ENCODE results near the gene FBXL16.

Gene FBXL16

DNA sequence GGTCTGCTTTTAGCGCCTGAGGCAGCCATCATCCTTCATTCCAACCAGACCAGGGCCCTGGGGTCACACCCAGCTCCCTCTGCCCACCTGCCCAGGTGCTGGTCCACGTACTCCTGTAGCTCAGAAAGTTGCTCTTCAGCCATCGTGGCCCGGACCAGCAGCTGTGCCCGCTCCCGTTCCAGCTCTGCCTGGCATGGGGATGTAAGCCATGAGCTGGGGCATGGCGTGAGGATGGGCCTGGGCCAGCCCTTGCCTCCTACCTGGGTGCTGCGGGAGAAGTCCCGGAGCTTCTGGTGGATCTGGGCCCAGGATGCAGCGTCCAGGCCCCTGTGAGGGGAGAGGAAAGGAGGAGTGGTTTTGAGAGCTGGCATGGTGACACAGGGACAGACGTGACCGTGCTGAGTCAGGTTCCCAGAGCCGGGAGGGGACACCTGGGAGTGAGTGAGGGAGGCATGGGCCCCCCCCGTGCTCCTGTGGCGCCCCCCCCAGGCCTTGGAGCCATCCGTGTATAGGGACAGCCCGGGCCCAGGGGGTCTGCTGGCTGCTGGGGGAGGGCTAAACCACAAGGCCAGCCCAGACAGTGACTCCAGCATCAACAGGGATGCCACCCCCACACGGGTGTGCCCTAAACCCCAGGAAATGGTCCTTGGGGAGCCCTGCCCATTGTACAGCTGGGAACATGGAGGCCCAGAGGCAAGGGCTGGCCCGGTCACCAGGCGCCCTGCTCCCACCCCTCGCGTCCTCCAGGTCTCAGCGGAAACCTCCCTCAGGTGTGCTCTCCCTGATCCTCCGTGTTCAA lies 17.4 kb upstream of the FBXL16 start:
- no peak for DNase-seq

DNA sequence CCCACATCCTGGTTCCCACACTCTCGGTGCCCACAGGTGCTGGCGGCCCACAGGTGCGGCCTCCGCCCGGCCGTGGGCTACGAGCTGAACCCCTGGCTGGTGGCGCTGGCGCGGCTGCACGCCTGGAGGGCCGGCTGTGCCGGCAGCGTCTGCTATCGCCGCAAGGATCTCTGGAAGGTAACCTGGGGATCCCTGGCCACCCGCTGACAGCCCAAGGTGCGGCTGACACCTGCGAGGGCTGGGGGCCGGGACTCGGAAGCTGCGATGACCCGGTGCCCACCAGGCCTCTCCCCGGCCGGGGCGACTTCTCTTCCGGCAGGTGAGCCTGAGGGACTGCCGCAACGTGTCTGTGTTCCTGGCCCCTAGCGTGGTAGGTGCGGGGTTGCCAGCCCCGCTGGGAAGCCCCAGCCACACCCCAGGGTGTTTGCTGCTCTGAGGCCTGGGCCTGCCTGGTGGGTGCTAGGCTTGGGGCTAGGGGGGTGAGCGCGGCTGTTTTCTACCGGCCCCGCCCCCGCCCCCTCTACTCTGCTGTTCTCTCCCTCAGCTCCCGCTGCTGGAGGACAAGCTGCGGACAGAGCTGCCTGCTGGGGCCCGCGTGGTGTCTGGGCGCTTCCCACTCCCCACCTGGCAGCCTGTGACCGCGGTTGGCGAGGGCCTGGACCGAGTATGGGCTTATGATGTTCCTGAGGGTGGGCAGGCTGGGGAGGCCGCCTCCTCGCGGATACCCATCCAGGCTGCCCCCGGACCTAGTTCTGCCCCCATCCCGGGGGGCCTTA lies 16.4 kb upstream of the FBXL16 start:
- DNase-seq = no peak

DNA sequence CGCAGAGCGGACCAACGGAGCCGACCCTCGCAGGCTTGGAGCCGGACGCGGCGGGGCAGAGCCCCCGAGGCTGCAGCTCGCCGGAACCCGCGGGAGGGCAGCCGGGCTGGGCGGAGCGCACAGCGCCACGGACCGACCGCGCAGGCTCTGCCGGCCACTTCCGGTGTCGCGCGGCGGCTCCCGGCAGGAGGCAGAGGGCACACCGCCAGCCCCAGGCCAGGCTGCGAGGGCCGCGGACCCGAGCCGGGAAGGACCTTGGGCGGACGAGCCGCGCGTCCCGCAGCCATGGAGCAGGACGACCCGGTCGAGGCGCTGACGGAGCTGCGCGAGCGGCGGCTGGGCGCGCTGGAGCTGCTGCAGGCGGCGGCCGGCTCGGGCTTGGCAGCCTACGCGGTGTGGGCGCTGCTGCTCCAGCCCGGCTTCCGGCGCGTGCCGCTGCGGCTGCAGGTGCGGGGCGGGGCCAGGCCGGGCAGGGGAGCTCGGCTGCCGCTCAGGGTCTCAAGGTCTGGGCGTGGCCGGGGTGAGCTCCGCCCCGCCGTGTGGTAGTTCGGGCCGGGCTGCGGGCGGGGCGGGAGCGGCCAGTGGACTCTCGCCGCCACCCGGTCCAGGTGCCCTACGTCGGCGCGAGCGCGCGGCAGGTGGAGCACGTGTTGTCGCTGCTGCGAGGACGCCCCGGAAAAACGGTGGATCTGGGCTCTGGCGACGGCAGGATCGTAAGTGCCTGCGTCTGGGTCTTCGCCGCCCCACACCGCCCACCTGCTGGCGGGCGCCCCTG lies 15.6 kb upstream of the FBXL16 start, which contains the start of gene ANTKMT:
ANTKMT (plus strand) TSS at position 157 of the 775 bp plus-strand sequence; CDS start at position 286, 129 bp downstream.
- DNase-seq = peak; percentile 58

DNA sequence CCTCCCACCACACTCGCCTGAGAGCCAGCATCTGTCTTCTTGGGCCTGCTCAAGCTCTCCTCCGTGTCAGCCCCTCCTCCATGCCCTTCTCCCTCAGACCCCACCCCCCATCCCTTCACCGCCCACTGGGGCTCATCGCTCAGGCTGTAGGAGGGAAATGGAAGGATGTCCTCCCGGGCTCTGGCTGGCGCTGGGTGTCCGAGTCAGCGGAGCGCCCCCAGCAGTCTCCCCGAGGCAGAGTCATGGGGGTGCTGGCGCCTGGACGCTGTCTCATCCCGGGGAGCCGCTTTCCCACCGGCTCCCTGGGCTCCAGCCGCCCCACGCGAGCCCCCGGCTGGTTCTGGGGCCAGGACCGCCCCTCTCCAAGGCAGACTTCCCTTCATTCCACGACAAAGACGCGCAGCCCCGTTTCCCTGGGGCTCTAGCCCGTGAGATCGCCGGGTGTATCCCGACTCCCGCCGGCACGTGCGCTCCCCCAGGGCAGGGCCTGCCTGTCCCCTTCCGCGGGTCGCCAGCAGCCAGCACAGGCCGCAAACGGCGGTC lies 14.9 kb upstream of the FBXL16 start:
- DNase-seq = no peak

DNA sequence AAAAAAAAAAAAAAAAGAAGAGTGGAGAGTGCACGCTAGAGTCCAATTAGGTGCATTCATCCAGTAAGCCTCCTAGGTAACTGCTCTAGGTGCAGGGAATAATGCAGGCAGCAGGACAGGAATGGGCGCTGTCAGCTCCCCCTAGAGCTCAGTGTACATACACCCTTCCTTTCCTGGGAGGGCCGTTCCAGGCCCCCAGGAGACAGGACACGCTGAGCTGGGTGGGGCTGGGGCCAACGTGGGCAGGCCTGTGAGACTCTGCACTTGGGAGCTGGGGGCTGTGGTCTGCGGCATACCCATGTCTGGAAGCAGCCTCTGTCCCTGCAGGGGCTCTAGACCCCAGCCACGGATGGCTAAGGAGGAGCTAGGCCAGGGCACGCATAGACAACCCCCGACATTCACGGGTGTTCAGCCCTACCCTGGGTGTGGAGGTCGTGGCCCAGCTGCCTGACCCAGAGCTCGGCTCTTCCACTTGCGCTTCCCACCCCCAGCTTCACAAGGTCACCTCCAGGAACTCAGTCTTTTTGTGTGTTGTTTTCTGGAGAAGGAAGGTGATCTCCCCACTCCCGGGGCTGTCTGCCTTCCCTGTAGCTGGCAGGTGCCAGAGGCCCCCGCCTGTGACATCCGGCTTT lies 14.3 kb upstream of the FBXL16 start:
- DNase-seq = no peak

DNA sequence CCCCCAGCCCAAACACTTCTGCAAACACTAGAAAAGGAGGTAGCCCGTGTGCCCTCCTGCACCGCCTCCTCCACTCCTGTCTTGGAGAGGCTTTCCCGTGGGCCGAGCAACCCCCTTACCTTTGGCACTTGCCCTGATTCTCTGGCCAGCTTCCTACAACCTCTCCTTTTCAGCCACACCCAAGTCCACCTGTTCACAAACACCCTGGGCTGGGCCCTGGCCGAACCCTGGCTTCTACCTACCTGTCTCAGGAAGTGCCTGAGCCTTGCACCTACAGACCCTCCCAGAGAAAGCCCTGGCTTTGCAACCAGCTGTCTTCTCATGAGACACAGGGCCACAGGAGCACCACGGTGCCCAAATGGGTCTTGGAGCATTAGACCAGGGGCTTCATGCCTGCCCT lies 13.3 kb upstream of the FBXL16 start:
- no peak for DNase-seq

DNA sequence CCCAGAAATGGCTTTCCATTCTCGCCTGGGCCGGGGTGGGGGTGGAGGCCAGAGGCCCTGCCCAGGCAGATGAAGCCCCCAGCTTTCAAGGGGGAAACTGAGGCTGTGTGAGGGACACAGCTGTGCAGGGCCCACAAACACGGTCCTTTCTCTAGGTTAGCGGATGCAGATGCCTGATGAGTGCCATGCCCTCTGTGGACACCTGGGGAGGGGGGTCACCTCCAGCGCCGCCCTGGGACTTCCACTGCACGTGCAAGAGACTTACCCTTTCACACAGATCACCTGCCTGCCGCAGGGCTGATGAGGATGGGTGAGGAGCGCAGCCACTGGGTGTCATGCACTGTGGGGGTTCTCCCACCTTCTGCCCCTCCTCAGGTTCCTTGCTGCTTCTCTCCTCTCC lies 12.8 kb upstream of the FBXL16 start:
- DNase-seq = no peak

DNA sequence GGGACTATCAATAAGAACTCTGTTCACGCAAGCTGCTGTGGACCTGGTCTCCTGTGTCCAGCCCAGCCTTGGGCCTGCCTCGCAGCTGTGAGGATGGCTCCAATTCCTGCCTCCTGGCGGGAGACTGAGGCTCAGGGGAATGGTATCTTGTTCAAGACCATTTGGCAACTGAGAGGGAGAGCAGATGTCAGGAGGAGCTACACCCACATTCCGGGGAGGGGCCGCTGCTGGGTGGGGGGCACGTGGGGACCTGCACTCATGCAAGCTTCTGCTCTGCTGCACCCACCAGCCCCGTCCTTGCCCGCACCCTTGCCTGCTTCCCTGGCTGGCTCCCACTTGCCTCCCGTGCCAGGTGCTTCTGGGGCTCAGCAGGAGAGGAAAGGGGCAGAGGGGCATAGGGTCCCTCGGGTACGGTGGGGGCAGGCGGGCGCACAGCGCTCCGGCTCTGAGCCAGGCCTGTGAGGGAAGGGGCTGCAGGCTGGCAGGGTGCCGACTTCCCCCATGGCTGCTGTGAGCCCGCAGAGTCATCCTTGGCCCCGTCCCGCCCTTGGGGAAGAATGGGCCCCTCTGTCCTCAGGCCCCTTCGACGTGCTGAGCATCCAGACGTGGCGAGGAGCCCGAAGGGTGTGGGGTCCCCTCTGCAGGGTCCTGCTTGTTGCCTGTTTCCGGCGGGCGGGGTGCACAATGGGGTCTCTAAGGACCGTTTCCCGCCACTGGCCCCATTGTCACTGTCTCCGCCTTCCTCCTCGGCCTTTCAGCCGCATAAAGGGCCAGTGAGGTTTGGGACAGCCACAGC lies 12.0 kb upstream of the FBXL16 start:
- DNase-seq = no peak

DNA sequence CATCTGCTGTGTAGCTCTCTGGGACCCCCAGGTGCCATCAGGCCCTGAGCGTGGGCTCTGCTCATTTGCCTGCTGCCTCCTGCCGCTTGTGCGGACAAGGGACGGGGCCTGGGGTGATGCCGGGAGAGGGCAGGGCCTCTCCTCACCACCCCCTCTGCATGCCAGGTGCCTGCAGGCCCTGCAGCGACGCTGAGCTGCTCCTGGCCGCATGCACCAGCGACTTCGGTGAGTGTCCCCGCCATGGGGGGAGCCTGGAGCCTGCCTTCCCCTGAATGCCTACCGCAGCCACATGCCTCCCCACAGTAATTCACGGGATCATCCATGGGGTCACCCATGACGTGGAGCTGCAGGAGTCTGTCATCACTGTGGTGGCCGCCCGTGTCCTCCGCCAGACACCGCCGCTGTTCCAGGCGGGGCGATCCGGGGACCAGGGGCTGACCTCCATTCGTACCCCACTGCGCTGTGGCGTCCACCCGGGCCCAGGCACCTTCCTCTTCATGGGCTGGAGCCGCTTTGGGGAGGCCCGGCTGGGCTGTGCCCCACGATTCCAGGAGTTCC lies 11.2 kb upstream of the FBXL16 start:
- no peak for DNase-seq

DNA sequence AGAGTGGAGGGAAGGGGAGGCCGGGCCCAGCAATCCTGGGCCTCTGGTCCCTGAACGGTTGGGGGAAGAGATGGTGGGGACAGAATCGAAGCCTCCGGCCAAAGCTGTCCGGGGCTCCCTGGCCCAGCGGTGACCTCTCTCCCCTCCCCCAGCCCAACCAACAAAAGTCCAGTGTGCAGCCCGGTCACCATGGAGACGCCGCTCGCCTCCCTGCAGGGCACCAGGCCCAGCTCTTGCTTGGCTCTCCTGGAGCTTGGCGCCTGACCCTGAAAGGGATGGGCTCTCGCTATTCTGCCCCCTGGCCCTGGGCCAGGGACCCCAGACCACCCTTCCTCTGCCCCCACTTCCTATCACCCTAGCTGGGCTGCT lies 10.6 kb upstream of the FBXL16 start:
- no peak for DNase-seq

DNA sequence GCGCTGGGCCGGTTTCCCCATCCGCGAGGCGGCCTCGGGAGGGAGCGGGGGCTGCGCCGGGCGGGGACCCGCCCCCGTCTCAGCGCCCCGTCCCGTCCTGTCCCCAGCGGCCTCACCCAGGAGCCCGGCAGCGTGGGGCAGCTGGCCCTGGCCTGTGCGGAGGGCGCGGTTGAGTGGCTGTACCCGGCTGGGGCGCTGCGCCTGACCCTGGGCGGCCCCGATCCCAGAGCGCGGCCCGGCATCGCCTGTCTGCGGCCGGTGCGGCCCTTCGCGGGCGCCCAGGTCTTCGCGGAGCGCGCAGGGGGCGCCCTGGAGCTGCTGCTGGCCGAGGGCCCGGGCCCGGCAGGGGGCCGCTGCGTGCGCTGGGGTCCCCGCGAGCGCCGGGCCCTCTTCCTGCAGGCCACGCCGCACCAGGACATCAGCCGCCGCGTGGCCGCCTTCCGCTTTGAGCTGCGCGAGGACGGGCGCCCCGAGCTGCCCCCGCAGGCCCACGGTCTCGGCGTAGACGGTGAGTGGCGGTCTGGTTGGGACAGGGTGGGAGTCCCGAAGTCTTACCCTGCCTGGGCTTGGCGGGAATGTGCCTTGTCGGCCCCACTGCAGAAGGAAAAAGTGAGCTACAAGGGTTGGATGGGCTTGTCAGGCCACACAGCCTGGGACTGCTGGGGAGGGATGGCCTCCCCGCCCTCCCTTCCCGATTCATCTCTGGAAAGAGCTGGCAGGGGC lies 10.0 kb upstream of the FBXL16 start:
- DNase-seq = no peak

DNA sequence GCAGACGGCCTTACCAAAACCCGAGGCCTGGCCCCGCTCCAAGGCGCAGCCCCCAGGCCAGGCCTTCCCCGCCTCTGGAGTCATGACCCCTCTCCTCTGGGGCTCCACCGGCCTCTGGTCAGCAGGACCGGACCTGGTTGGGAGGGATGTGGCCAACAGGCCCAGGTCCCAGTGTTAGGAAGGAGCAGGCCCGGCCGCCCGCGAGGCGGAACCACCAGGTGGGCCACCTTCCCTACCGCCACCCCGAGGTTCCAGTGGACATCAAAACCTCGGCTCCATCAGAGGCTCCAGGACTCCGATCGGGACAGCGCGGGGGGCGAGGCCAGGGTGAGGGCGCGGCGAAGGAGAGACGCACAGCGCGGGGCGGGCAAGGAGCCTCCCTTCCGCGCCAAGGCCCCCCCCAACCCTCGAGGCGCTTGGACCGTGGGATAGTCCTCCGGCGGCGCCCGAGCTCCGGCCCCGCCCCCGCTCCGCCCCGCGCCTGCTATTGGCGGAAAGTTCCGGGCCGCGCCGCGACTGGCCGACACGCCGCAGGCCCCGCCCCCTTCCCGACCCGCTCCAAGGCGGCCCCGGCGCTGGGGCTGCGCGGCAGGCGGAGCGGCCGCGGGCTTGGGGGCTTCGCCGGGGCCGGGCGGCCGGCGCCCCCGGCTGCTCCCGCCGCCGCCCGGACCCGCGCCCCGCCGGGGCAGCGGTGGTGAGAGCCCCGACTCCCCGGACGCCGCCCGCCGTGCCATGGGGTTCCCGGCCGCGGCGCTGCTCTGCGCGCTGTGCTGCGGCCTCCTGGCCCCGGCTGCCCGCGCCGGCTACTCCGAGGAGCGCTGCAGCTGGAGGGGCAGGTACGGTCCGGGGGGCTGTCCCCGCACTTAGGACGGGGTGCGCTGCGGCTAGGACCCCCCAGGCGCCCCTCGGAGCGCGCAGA lies 9.2 kb upstream of the FBXL16 start, which contains the start of gene METRN:
METRN (plus strand) TSS at position 561 of the 919 bp plus-strand sequence; CDS start at position 733, 172 bp downstream.
- DNase-seq = peak; percentile 83

DNA sequence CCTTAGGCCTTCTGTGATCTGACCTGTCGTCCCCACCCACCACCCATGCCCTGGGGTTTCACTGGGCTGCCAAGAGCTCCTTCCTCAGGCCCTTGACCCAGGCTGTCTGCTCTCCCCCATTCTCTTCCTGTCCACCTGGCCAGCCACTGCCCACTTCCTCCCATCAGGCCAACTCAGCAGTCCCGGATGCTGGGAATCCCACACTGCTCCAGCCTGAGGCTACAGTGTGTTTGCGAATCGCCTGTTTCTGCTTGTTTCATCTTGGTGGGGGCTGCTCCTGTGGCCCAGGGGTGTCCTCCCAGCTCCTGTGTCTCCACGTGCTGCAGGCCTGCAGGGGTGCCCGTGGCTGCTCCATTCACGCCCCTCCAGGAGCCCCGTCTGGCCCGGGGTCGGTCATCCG lies 8.5 kb upstream of the FBXL16 start:
- DNase-seq = no peak

DNA sequence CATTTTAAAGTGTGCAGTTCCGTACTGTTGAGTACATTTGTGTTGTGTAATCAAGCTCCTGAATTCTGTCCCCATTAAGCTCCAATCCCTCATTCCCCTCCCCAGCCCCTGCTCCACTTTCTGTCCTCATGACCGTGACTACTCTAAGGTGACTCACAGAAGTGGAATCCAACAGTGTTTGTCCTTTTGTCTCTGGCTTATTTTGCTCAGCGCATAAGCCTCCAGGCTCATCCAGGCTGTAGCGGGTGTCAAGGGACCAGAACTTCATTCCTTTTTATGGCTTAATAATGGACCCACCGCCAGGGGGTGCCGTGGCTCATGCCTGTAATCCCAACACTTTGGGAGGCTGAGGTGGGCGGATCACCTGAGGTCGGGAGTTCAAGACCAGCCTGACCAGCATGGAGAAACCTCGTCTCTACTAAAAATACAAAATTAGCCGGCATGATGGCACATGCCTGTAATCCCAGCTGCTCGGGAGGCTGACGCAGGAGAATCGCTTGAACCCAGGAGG lies 7.2 kb upstream of the FBXL16 start:
- peak; percentile 38 for DNase-seq

DNA sequence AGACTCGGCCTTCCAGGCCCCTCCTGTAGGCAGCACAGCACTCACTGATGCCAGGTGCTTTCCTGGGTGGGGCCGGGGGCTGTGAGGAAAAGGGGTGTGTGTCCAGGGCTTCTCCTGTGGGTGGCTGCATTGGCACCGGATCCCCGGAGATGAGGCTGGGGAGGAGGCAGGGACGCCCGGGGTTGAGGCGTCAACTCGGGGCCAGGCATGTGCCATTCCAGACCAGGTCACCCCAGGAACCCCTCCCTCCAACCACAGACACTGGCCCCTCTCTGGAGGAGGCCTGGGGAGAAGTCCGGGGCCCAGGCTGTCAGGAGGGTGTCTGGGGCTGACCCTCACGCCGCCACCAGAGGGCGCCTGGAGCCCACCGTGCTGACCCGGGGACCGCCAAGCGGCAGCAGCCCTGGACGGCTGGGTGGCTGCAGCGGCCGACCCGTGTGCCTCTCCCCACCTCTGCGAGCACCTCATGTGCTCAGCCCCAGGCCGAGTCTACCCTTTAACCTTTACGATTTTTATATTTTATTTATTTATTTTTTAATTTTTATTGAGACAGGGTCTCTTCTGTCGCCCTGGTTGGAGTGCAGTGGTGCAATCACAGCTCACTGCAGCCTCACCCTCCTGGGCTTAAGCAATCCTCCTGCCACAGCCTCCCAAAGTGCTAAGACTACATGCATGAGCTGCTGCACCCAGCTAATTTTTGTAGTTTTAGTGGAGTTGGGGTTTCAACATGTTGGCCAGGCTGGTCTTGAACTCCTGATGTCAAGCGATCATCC lies 6.1 kb upstream of the FBXL16 start:
- peak; percentile 78 for DNase-seq

DNA sequence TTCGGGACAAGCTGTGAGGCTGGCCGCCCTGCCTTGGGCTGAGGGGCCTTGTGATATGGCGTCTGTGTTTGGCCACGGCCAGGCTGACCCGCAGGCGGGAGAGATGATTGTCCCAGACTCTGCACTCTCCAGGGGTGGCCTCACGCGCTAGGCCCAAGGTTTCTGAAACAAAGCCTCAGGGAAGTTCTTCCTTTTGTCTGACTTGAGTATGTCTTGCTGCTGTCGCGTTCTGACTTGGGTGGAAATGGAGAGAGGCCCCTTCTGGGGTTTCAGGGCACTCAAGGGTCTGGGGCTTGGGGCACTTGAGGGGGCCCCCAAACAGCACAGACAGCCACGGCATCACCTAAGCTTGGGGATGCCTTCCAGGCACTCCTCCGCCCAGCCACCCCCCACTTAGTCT lies 5.5 kb upstream of the FBXL16 start:
- no peak for DNase-seq

DNA sequence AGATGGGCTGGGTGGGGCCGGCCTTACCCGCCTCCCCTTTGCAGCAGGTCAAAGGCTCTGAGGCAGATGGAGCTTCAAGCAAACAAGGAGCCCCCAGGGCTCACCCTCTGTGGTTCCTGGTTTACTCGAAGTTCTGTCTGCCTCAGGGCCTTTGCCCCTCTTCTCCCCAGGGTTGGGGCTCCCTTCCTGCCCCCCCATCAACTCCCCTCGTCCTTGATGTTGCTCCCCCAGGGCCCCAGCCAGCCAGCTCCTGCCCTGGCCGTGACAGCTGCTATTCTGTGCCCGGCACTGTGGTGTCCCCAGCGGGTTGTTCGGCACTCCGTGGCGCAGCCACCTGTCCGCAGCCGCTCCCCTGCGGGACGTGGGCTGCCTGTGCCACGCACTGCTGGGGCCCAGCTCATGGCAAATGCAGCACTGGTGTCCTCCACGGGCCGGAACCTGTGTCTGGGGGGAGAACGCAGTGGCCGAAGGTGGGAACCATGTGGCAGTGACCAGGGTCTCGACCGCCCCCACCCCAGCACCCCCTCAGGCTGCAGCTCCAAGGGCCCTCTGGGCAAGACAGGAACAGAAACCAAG lies 5.0 kb upstream of the FBXL16 start:
- no peak for DNase-seq
